SK-N-SH (cell line): ENCODE results near the gene STAB1. TPM values are rescaled to one million over a fixed set of nuclear protein-coding genes. Genes with fewer than 3 reads are reported as not detected.

Experiments used
- CTCF ChIA-PET: fragments of 300-600, 350-600 bp; formaldehyde crosslinking; extraction: SDS; loops from one replicate; lab custom pipeline; 2021; lab: Yijun Ruan, JAX
- POLR2A ChIA-PET: fragments of 350-600 bp; sonication (Branson Sonifier 250); formaldehyde crosslinking; extraction: SDS; loops from one replicate; lab custom pipeline; 2020; ENCODE audit warnings: antibody characterized with exemption, inconsistent platforms; lab: Yijun Ruan, JAX
- DNase-seq: peaks from one replicate; pipeline ENCODE4 v3.0.0; 2012
- H2AFZ ChIP-seq: fragments of 200-600 bp; sonication (generic); 2 replicates; pipeline ENCODE4 v1.8.1; 2016; ENCODE audit warnings: antibody characterized with exemption, mild to moderate bottlenecking, low read depth
- H3F3A ChIP-seq: fragments of 200-600 bp; sonication (generic); replicated peaks from 2 replicates; pipeline ENCODE3; 2016; ENCODE audit warnings: antibody characterized with exemption, mild to moderate bottlenecking; ENCODE audit not compliant: insufficient read depth
- H3K27ac ChIP-seq, 2 experiments: fragments of 200-500 bp in 1 of 2; fragments of 200-600 bp in 1 of 2; sonication (Bioruptor generic) in 1 of 2; sonication (generic), shearing (Covaris generic) in 1 of 2; 2 replicates each; pipeline versions ENCODE4 v1.5.1 to v1.6.1; 2014 to 2016; ENCODE audit warnings: low read depth in 2 of 2, inconsistent platforms in 1 of 2, low read length in 1 of 2, mild to moderate bottlenecking in 1 of 2, mixed read lengths in 1 of 2
- H3K27me3 ChIP-seq: fragments of 200-600 bp; sonication (generic), shearing (Covaris generic); 2 replicates; pipeline ENCODE4 v1.6.1; 2016; ENCODE audit warnings: mixed run types; ENCODE audit not compliant: insufficient read depth
- H3K36me3 ChIP-seq, 2 experiments: fragments of 200-500 bp in 1 of 2; fragments of 200-600 bp in 1 of 2; sonication (Bioruptor generic) in 1 of 2; sonication (generic) in 1 of 2; replicated peaks in 1 of 2; 2 replicates each; pipeline versions ENCODE3 to v1.5.1; 2014 to 2016; ENCODE audit warnings: low read length in 1 of 2, mild to moderate bottlenecking in 1 of 2; ENCODE audit not compliant: insufficient read depth in 2 of 2, control insufficient read depth in 1 of 2
- H3K4me1 ChIP-seq, 2 experiments: fragments of 200-500 bp in 1 of 2; fragments of 200-600 bp in 1 of 2; sonication (Bioruptor generic) in 1 of 2; sonication (generic), shearing (Covaris generic) in 1 of 2; 2 replicates each; pipeline versions ENCODE4 v1.5.1 to v1.6.1; 2014 to 2016; ENCODE audit warnings: low read depth in 1 of 2, low read length in 1 of 2, mixed run types in 1 of 2; ENCODE audit not compliant: insufficient read depth in 2 of 2, control insufficient read depth in 1 of 2
- H3K4me2 ChIP-seq: fragments of 200-600 bp; sonication (generic), shearing (Covaris generic); 2 replicates; pipeline ENCODE4 v1.6.1; 2017; ENCODE audit warnings: mixed run types
- H3K4me3 ChIP-seq, 2 experiments: fragments of 200-500 bp in 1 of 2; fragments of 200-600 bp in 1 of 2; sonication (Bioruptor generic) in 1 of 2; sonication (generic), shearing (Covaris generic) in 1 of 2; 2 replicates each; pipeline versions ENCODE4 v1.5.1 to v1.8.1; 2014 to 2016; ENCODE audit warnings: low read depth in 2 of 2, inconsistent platforms in 1 of 2, low read length in 1 of 2, mild to moderate bottlenecking in 1 of 2, mixed read lengths in 1 of 2, moderate library complexity in 1 of 2
- H3K79me2 ChIP-seq: fragments of 200-600 bp; sonication (generic); 2 replicates; pipeline ENCODE4 v1.8.1; 2017; ENCODE audit warnings: mild to moderate bottlenecking; ENCODE audit not compliant: insufficient read depth
- H3K9ac ChIP-seq: fragments of 200-600 bp; sonication (generic); 2 replicates; pipeline ENCODE4 v1.6.1; 2017; ENCODE audit warnings: mixed run types
- H3K9me2 ChIP-seq: fragments of 200-600 bp; sonication (generic); 2 replicates; pipeline ENCODE4 v1.6.1; 2017; ENCODE audit warnings: mixed run types
- H3K9me3 ChIP-seq: fragments of 200-600 bp; sonication (generic); 2 replicates; pipeline ENCODE4 v1.6.1; 2017; ENCODE audit warnings: mixed run types, mild to moderate bottlenecking, moderate library complexity
- H4K20me1 ChIP-seq: fragments of 200-600 bp; sonication (generic); 2 replicates; pipeline ENCODE4 v1.6.1; 2017; ENCODE audit warnings: mild to moderate bottlenecking, mixed run types; ENCODE audit not compliant: insufficient read depth
- ELF1 ChIP-seq: IDR thresholded peaks from 2 replicates; pipeline ENCODE4 v1.4.0; 2012
- FOXM1 ChIP-seq: IDR thresholded peaks from 2 replicates; pipeline ENCODE4 v1.4.0; 2012; ENCODE audit warnings: low read depth, mild to moderate bottlenecking
- MEF2A ChIP-seq: IDR thresholded peaks from 2 replicates; pipeline ENCODE4 v1.4.0; 2012; ENCODE audit warnings: low read depth, borderline replicate concordance
- MXI1 ChIP-seq: IDR thresholded peaks from 2 replicates; pipeline ENCODE4 v1.6.1; 2012; ENCODE audit warnings: mild to moderate bottlenecking, low read depth, low read length, improper control_type of control experiment
- NFIC ChIP-seq: IDR thresholded peaks from 2 replicates; pipeline ENCODE4 v1.4.0; 2012; ENCODE audit warnings: borderline replicate concordance
- NRF1 ChIP-seq: IDR thresholded peaks from 2 replicates; pipeline ENCODE4 v1.6.1; 2012; ENCODE audit warnings: low read depth, mild to moderate bottlenecking, low read length
- RAD21 ChIP-seq: IDR thresholded peaks from 2 replicates; pipeline ENCODE4 v1.6.1; 2012; ENCODE audit warnings: mild to moderate bottlenecking, low read length
- RCOR1 ChIP-seq: fragments of 150-350 bp; IDR thresholded peaks from 2 replicates; pipeline ENCODE4 v1.6.1; 2017; ENCODE audit warnings: antibody characterized with exemption, low read length
- REST ChIP-seq: IDR thresholded peaks from 2 replicates; pipeline ENCODE4 v1.6.1; 2012; ENCODE audit warnings: mild to moderate bottlenecking, low read depth, low read length, moderate library complexity
- TEAD4 ChIP-seq: IDR thresholded peaks from 2 replicates; pipeline ENCODE4 v1.4.0; 2012; ENCODE audit warnings: mild to moderate bottlenecking, borderline replicate concordance; ENCODE audit not compliant: insufficient read depth
- WGBS: methylation state at CpG from one replicate; pipeline ENCODE4 v1.1.6; 2017; ENCODE audit warnings: low lambda C conversion rate; 5-methylcytosine and 5-hydroxymethylcytosine counted together
- polyA plus RNA-seq, 3 experiments: library from polyadenylated mRNA; depleted of rRNA; stranded (reverse); fragments of >200 nt; gene quantifications; 2 replicates each; pipeline ENCODE4 v1.2.3, GENCODE V29; 2012
- TF ChIP-seq, protein P1 (sequence below): fragments of 200-600 bp; sonication (generic); IDR thresholded peaks from 2 replicates; pipeline ENCODE4 v1.6.1; 2017; ENCODE audit warnings: antibody characterized with exemption, mild to moderate bottlenecking, moderate library complexity

Gene STAB1
- polyA plus RNA-seq, 1 of the 3 experiments (the other 2 are of a cell fraction) = 0.05 TPM

GRCh38 chr3:52519445-52520140, 24.5 kb downstream of the STAB1 start:
- no peak overlapping the region for H3K4me2 ChIP-seq
- no peak for DNase-seq
- no peaks in the 10 kb centered on the region for H3K79me2 ChIP-seq
- H3K36me3 ChIP-seq = peaks cover 4 to 11% of the 10 kb centered on the region in 2 experiments
- H3F3A ChIP-seq = no peaks in the 10 kb centered on the region
- peaks cover 0 to 16% of the 10 kb centered on the region in 2 experiments; a peak in 1 of 4 replicates for H3K4me1 ChIP-seq
- H3K27me3 ChIP-seq = no peaks in the 10 kb centered on the region
- ChIA-PET CTCF (interaction anchor here (0.5 to 1.4 kb wide), 3 partner anchors 61 to 107 kb away, joined by 3 to 4 read pairs (median 3); no protein-coding TSS in a partner anchor), POLR2A (no interaction called here)
- no peak overlapping the region for H2AFZ ChIP-seq
- 87% methylated on average over 13 of the region's 22 CpGs for WGBS
- no peaks in the 10 kb centered on the region for H3K9me2 ChIP-seq
- no peak for TF ChIP-seq NFIC
- no peak for TF ChIP-seq MXI1
- TF ChIP-seq RCOR1 = no peak
- no peak for TF ChIP-seq RAD21
- no peak for TF ChIP-seq MEF2A
- no peak for TF ChIP-seq ELF1
- TF ChIP-seq FOXM1 = no peak
- TF ChIP-seq TEAD4 = no peak
- no peak overlapping the region for H3K4me3 ChIP-seq
- no peak overlapping the region for H3K27ac ChIP-seq
- H3K9ac ChIP-seq = no peak overlapping the region
- H4K20me1 ChIP-seq = no peaks in the 10 kb centered on the region
- no peaks in the 10 kb centered on the region for H3K9me3 ChIP-seq

DNA sequence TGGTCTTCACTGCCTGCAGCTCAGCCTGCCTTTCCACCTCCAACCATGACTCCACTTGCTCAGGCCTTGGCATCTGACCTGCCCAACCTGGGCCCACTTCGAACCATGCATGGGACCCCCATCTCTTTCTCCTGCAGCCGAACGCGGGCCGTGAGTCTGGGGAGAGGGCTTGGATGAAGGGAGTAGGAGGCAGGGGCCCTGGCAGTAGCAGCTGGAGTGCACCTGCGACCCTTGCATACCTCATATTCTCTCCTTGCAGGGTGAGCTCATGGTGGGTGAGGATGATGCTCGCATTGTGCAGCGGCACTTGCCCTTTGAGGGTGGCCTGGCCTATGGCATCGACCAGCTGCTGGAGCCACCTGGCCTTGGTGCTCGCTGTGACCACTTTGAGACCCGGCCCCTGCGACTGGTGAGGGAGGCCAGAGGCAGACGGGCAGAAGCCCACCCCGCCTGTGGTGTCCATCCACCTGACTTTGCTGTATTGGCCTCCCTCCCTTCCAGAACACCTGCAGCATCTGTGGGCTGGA, 25.1 kb downstream of the STAB1 start:
- Histone ChIP-seq H3K79me2 (no peaks in the 10 kb centered on the region), H4K20me1 (no peaks in the 10 kb centered on the region), H3K4me1 (peaks cover 0 to 16% of the 10 kb centered on the region in 2 experiments; a peak in 1 of 4 replicates), H3K27me3 (no peaks in the 10 kb centered on the region), H3K27ac (no peak overlapping the region), H3K9me2 (no peaks in the 10 kb centered on the region), H3K4me3 (no peak overlapping the region), H3K9ac (no peak overlapping the region), H3K9me3 (no peaks in the 10 kb centered on the region), H3F3A (no peaks in the 10 kb centered on the region), H2AFZ (no peak overlapping the region), H3K4me2 (no peak overlapping the region), H3K36me3 (peaks cover 4 to 15% of the 10 kb centered on the region in 2 experiments)
- no peak for DNase-seq
- ChIA-PET CTCF (no interaction called here), POLR2A (no interaction called here)
- TF ChIP-seq ELF1 (no peak), NRF1 (no peak), REST (no peak)
- TF ChIP-seq, protein P1, sequence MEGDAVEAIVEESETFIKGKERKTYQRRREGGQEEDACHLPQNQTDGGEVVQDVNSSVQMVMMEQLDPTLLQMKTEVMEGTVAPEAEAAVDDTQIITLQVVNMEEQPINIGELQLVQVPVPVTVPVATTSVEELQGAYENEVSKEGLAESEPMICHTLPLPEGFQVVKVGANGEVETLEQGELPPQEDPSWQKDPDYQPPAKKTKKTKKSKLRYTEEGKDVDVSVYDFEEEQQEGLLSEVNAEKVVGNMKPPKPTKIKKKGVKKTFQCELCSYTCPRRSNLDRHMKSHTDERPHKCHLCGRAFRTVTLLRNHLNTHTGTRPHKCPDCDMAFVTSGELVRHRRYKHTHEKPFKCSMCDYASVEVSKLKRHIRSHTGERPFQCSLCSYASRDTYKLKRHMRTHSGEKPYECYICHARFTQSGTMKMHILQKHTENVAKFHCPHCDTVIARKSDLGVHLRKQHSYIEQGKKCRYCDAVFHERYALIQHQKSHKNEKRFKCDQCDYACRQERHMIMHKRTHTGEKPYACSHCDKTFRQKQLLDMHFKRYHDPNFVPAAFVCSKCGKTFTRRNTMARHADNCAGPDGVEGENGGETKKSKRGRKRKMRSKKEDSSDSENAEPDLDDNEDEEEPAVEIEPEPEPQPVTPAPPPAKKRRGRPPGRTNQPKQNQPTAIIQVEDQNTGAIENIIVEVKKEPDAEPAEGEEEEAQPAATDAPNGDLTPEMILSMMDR = no peak
- WGBS = 88% methylated on average over 9 of the region's 14 CpGs
